Loucy (cell line): Measurements from ENCODE around the gene XXYLT1.

Experiments
- H2AFZ ChIP-seq: fragments of 200-600 bp; sonication (generic); 2 replicates; pipeline ENCODE4 v1.6.0; 2016; ENCODE audit warnings: antibody characterized with exemption, mild to moderate bottlenecking, low read length, moderate library complexity
- H3F3A ChIP-seq: fragments of 200-600 bp; 2 replicates; pipeline ENCODE4 v1.6.0; 2016; ENCODE audit warnings: antibody characterized with exemption, low read depth, mild to moderate bottlenecking
- H3K27me3 ChIP-seq: fragments of 200-600 bp; sonication (generic); 2 replicates; pipeline ENCODE4 v1.6.1; 2014; ENCODE audit warnings: low read length, mild to moderate bottlenecking; ENCODE audit not compliant: insufficient read depth, poor library complexity, severe bottlenecking
- H3K36me3 ChIP-seq: fragments of 200-600 bp; sonication (generic); 2 replicates; pipeline ENCODE4 v1.6.1; 2016; ENCODE audit warnings: low read length; ENCODE audit not compliant: insufficient read depth
- H3K4me1 ChIP-seq: fragments of 200-600 bp; sonication (generic); 2 replicates; pipeline ENCODE4 v1.5.1; 2014; ENCODE audit warnings: low read length, mild to moderate bottlenecking; ENCODE audit not compliant: insufficient read depth, poor library complexity, severe bottlenecking
- H3K4me2 ChIP-seq: fragments of 200-600 bp; sonication (generic); 2 replicates; pipeline ENCODE4 v1.6.0; 2014; ENCODE audit warnings: antibody characterized with exemption, low read length, low read depth, mild to moderate bottlenecking; ENCODE audit not compliant: poor library complexity, severe bottlenecking
- H3K4me3 ChIP-seq: fragments of 200-600 bp; sonication (generic); 2 replicates; pipeline ENCODE4 v1.5.1; 2014; ENCODE audit warnings: low read length, mild to moderate bottlenecking, mixed read lengths; ENCODE audit not compliant: poor library complexity, severe bottlenecking
- H3K79me2 ChIP-seq: fragments of 200-600 bp; sonication (generic); 2 replicates; pipeline ENCODE4 v1.6.1; 2014; ENCODE audit warnings: low read length; ENCODE audit not compliant: insufficient read depth
- H3K9ac ChIP-seq: fragments of 200-600 bp; sonication (generic); 2 replicates; pipeline ENCODE4 v1.6.0; 2014; ENCODE audit warnings: mild to moderate bottlenecking, low read depth, low read length, moderate library complexity; ENCODE audit not compliant: poor library complexity, severe bottlenecking
- H3K9me2 ChIP-seq: fragments of 200-600 bp; sonication (generic); replicated peaks from 2 replicates; pipeline ENCODE4 v1.6.1; 2016; ENCODE audit warnings: low read depth, low read length, mixed read lengths
- H3K9me3 ChIP-seq: fragments of 200-600 bp; sonication (generic); 2 replicates; pipeline ENCODE4 v1.6.1; 2014; ENCODE audit warnings: mild to moderate bottlenecking, antibody characterized with exemption, low read length, low read depth; ENCODE audit not compliant: insufficient read depth
- H4K20me1 ChIP-seq: fragments of 200-600 bp; sonication (generic); 2 replicates; pipeline ENCODE4 v1.6.0; 2014; ENCODE audit warnings: antibody characterized with exemption, low read length, mild to moderate bottlenecking; ENCODE audit not compliant: insufficient read depth, poor library complexity, severe bottlenecking
- EZH2phosphoT487 ChIP-seq: fragments of 200-600 bp; IDR thresholded peaks from 2 replicates; pipeline ENCODE4 v1.6.1; 2018; ENCODE audit warnings: antibody characterized with exemption, mild to moderate bottlenecking, moderate library complexity, borderline replicate concordance
- TF ChIP-seq, protein P1 (sequence below): fragments of 200-600 bp; sonication (generic); conservative IDR thresholded peaks from 2 replicates; pipeline ENCODE4 v1.5.1; 2014; ENCODE audit warnings: mild to moderate bottlenecking, antibody characterized with exemption, low read length

XXYLT1 gene

DNA sequence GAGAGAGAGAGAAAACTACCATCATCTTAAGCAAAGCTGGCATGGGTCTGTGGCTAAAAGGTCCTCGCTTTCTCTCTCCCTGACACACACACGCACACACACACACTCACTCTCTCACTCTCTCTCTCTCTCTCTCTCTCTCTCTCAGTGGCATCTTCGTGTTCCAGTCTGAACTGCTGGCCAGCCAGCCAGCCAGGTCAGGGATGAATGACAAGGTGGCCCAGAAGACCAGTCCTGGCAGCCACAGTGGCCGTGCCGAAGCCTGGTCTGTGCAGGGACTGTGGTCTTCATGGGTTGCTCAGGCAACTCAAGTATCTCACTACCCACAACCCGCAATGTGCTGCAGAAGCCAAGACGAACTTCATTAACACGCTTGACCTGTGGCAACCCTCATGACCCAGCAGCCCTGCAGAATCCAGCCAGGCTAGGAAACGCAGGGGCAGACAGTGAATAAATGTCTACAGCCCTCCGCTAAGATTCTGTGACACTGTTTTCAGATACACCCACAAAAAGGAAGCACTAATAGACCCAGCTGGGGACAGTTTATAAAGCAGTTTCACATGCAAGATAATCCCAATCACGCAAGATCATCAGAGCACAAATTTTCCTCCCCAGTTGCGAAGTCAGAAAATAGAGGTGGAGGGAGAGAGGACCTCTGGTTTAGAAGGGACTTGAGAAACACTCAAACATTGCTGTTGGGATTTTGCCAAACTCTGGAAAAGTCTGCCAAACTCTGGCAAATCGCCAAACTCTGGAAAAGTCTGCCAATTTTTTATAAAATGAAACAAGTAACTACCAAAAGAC is 66.4 kb downstream of the XXYLT1 start:
- TF ChIP-seq EZH2phosphoT487, result no peak
- TF ChIP-seq, protein P1, sequence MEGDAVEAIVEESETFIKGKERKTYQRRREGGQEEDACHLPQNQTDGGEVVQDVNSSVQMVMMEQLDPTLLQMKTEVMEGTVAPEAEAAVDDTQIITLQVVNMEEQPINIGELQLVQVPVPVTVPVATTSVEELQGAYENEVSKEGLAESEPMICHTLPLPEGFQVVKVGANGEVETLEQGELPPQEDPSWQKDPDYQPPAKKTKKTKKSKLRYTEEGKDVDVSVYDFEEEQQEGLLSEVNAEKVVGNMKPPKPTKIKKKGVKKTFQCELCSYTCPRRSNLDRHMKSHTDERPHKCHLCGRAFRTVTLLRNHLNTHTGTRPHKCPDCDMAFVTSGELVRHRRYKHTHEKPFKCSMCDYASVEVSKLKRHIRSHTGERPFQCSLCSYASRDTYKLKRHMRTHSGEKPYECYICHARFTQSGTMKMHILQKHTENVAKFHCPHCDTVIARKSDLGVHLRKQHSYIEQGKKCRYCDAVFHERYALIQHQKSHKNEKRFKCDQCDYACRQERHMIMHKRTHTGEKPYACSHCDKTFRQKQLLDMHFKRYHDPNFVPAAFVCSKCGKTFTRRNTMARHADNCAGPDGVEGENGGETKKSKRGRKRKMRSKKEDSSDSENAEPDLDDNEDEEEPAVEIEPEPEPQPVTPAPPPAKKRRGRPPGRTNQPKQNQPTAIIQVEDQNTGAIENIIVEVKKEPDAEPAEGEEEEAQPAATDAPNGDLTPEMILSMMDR, result no peak
- Histone ChIP-seq H3K4me2 (peak overlapping the region; percentile 3), H2AFZ (no peak overlapping the region), H3K36me3 (peaks cover 4% of the 10 kb centered on the region; the same call in 1 of the 2 replicates), H3K9me2 (no peaks in the 10 kb centered on the region), H3K4me3 (no peak overlapping the region), H3K79me2 (peaks cover 16% of the 10 kb centered on the region; the same call in 1 of the 2 replicates), H3F3A (no peaks in the 10 kb centered on the region), H3K27me3 (no peaks in the 10 kb centered on the region), H3K9ac (no peak overlapping the region), H3K4me1 (peaks cover 21% of the 10 kb centered on the region), H4K20me1 (no peaks in the 10 kb centered on the region), H3K9me3 (no peaks in the 10 kb centered on the region)

DNA sequence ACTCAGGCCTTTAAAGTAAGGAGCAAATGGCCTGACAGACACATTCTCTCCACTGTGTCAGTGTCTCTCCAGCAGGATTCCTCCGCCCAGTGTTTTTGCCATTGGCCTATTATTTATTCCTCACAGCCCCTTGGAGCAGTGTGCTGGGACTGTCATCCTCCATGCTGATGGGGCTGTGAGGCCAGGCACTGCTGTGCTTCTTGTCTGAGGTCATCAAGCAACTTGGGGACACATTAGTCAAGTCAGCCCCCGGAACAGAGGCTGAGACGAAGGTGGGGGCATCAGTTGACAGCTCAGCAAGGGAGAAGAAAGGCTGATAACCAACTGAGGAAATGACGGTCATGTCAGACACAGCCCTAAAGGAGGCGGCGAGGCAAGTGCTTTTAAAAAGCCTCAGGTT is 67.4 kb downstream of the XXYLT1 start:
- peaks cover 16% of the 10 kb centered on the region; the same call in 1 of the 2 replicates for H3K79me2 ChIP-seq
- H3K4me1 ChIP-seq, result peaks cover 21% of the 10 kb centered on the region
- no peaks in the 10 kb centered on the region for H3K27me3 ChIP-seq
- H4K20me1 ChIP-seq, result peaks cover 5% of the 10 kb centered on the region
- H3K9ac ChIP-seq, result no peak overlapping the region
- H3K4me2 ChIP-seq, result no peak overlapping the region
- H3K9me3 ChIP-seq, result no peaks in the 10 kb centered on the region
- H3K9me2 ChIP-seq, result no peaks in the 10 kb centered on the region
- peaks cover 4% of the 10 kb centered on the region; the same call in 1 of the 2 replicates for H3K36me3 ChIP-seq
- no peaks in the 10 kb centered on the region for H3F3A ChIP-seq
- no peak overlapping the region for H3K4me3 ChIP-seq
- H2AFZ ChIP-seq, result no peak overlapping the region
- TF ChIP-seq, protein P1, result 0 out of 2 replicates have a peak, but pooled peaks have one; percentile 13
- no peak for TF ChIP-seq EZH2phosphoT487

DNA sequence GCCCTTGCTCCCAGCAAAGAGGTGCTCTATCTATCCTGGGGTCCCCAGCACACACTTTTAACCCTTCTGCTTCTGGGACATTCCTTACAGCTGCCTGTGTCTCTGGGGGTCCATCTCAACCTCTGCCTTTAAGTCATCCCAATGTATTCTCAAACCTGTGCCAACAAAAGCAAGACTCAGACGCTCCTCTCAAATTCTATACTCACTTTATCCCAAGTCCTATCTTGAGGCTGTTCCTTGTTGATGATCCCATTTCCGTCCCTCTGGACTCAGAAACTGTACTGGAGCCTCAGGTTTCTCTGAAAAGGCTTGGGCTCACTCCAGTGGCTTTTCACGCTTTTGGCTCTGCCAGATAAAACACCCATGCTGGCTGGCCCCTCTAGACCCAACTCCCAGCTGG is 69.7 kb downstream of the XXYLT1 start:
- no peaks in the 10 kb centered on the region for H3K9me3 ChIP-seq
- no peak overlapping the region for H3K4me2 ChIP-seq
- TF ChIP-seq EZH2phosphoT487, result no peak
- TF ChIP-seq, protein P1, result no peak
- H2AFZ ChIP-seq, result no peak overlapping the region
- H3K4me1 ChIP-seq, result peaks cover 18% of the 10 kb centered on the region
- peaks cover 9% of the 10 kb centered on the region for H3K27me3 ChIP-seq
- H3K36me3 ChIP-seq, result peaks cover 4% of the 10 kb centered on the region; the same call in 1 of the 2 replicates
- no peak overlapping the region for H3K4me3 ChIP-seq
- no peaks in the 10 kb centered on the region for H3F3A ChIP-seq
- H3K79me2 ChIP-seq, result peaks cover 9% of the 10 kb centered on the region; the same call in 1 of the 2 replicates
- peaks cover 21% of the 10 kb centered on the region for H4K20me1 ChIP-seq
- H3K9me2 ChIP-seq, result no peaks in the 10 kb centered on the region
- H3K9ac ChIP-seq, result no peak overlapping the region
